Memory B cell (primary cell): ENCODE data around the gene UTP25.
"Not testable (repeated sequence)": the region's sequence is repeated elsewhere in the genome, so short reads cannot be mapped to it uniquely, and the experiment has no call there.

ENCODE experiments used
- ATAC-seq: fragments of 150-1000 bp; cut with Tn5 transposase; 2 replicates; pipeline ENCODE4 v1.10.0; 2021; ENCODE audit warnings: low read depth, mild to moderate bottlenecking, moderate library complexity
- DNase-seq, 2 donors: peaks; one replicate each; pipeline ENCODE4 v3.0.0; 2022; ENCODE audit warnings: low spot score in 2 of 2
- H3K27ac Mint-ChIP-seq: one replicate; pipeline ENCODE4 v1.8.0; 2022; ENCODE audit warnings: mild to moderate bottlenecking, moderate library complexity, mixed read lengths
- H3K27me3 Mint-ChIP-seq: one replicate; pipeline ENCODE4 v1.8.0; 2022; ENCODE audit warnings: mixed read lengths
- H3K36me3 Mint-ChIP-seq: one replicate; pipeline ENCODE4 v1.8.0; 2022; ENCODE audit warnings: mild to moderate bottlenecking, mixed read lengths
- H3K4me1 Mint-ChIP-seq: one replicate; pipeline ENCODE4 v1.8.0; 2022; ENCODE audit warnings: mixed read lengths
- H3K4me3 Mint-ChIP-seq: one replicate; pipeline ENCODE4 v1.8.0; 2022; ENCODE audit warnings: mild to moderate bottlenecking, moderate library complexity, mixed read lengths
- H3K9me3 Mint-ChIP-seq: one replicate; pipeline ENCODE4 v1.8.0; 2022; ENCODE audit warnings: mixed read lengths

The UTP25 gene

DNA sequence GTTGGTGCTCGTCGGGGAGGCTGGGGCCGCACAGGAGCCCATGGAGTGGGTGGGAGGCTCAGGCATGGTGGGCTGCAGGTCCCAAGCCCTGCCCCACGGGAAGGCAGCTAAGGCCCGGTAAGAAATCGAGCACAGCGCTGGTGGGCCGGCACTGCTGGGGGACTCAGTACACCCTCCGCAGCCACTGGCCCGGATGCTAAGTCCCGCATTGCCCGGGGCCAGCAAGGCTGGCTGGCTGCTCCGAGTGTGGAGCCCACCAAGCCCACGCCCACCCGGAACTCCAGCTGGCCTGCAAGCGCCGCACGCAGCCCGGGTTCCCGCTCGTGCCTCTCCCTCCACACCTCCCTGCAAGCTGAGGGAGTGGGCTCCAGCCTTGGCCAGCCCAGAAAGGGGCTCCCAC lies 71.1 kb downstream of the UTP25 start:
- not testable (repeated sequence) for H3K4me3 Mint-ChIP-seq, H3K36me3 Mint-ChIP-seq, DNase-seq, ATAC-seq, H3K4me1 Mint-ChIP-seq, H3K9me3 Mint-ChIP-seq, H3K27ac Mint-ChIP-seq
- H3K27me3 Mint-ChIP-seq: peaks cover 18% of the 10 kb centered on the region

DNA sequence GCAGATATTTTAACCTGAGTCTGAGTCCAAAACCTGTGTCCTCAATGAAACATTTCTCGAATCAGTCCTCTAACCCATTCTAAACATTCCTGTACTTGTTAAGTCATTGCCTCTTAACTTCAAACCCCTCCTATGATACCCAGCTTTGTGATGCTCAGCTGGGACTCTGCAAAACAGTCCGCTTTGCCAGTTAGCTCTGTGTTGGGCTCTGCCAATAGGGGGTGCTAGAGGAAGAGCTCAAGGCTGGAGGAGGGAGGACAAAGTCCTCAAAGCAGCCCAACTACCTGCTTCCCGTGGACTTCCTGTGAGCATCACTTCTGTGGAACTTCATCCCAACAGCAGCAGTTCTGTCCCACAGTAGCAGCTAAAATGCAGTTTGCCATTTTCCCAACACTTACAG lies 72.2 kb downstream of the UTP25 start:
- Mint-ChIP-seq H3K27me3 (peaks cover 13% of the 10 kb centered on the region), H3K9me3 (peaks cover 1% of the 10 kb centered on the region), H3K4me3 (no peak overlapping the region), H3K36me3 (no peaks in the 10 kb centered on the region), H3K4me1 (no peaks in the 10 kb centered on the region), H3K27ac (no peak overlapping the region)
- DNase-seq (no peak), ATAC-seq (no peak)

DNA sequence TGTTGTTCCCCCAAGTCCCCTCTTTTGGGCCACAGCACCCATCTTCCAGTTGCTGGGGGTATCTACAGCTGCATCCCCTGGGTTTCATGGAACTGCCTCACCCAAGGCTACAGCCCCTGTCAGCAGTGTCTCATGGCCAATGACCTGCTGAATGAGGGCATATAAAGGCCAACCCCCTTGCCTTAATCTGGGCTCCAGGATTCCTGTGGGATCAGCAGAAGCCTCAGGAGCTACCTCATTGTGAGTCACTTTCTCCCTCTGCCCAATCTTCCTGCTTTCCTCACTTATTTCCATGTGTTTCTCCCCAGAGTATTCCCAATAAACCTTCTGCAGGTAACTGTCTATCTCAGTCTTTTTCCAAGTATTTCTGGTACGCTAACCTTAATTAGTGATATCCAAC lies 73.0 kb downstream of the UTP25 start:
- ATAC-seq: no peak
- peaks cover 13% of the 10 kb centered on the region for H3K27me3 Mint-ChIP-seq

DNA sequence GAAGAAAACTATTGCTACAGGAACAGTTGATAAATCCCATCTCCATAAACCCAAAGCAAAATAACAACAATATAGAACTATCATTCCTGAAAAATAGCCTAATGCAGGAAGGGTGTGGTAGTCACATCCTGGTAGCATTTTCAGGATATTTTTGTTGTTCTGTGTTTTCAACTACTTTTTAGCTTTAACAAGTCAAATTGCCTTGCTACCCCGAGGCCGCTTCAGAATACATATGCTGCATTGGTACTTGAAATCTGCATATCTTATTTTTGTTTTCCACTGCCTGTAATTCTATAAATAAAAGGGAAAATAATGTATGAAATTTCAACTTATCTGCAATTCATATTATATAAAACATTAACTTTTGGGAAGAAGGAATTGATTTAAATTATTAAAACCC lies 73.4 kb downstream of the UTP25 start:
- peaks cover 10% of the 10 kb centered on the region for H3K27me3 Mint-ChIP-seq
- no peaks in the 10 kb centered on the region for H3K36me3 Mint-ChIP-seq
- ATAC-seq (no peak), DNase-seq (no peak)
- H3K9me3 Mint-ChIP-seq: peaks cover 1% of the 10 kb centered on the region
- no peak overlapping the region for H3K27ac Mint-ChIP-seq
- H3K4me1 Mint-ChIP-seq: no peaks in the 10 kb centered on the region
- H3K4me3 Mint-ChIP-seq: no peak overlapping the region

More for the DNA sequence above, 73.0 kb downstream of the UTP25 start:
- DNase-seq: no peak
- Mint-ChIP-seq H3K36me3 (no peaks in the 10 kb centered on the region), H3K4me3 (no peak overlapping the region), H3K9me3 (peaks cover 1% of the 10 kb centered on the region), H3K4me1 (no peaks in the 10 kb centered on the region), H3K27ac (no peak overlapping the region)

DNA sequence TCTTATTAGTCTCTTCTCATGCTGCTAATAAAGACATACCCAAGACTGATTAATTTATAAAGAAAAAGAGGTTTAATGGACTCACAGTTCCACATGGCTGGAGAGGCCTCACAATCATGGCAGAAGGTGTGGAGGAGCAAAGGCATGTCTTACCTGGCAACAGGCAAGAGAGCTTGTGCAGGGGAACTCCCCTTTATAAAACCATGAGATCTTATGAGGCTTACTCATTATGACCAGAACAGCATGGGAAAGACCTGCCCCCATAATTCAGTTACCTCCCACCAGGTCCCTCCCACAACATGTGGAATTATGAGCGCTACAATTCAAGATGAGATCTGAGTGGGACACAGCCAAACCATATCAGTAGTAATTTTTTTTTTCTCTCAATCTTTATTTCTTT lies 77.0 kb downstream of the UTP25 start:
- not testable (repeated sequence) for ATAC-seq, DNase-seq, H3K36me3 Mint-ChIP-seq, H3K4me1 Mint-ChIP-seq, H3K4me3 Mint-ChIP-seq, H3K27me3 Mint-ChIP-seq, H3K9me3 Mint-ChIP-seq, H3K27ac Mint-ChIP-seq
